Breast epithelium (tissue), 3 donors: ENCODE data around the gene RTN4.

Source experiments
- CTCF ChIP-seq, 3 donors: fragments of 450-650 bp; IDR thresholded peaks; one replicate each; pipeline ENCODE4 v1.5.1; 2016 to 2017; ENCODE audit warnings: antibody characterized with exemption in 3 of 3, mild to moderate bottlenecking in 3 of 3, moderate library complexity in 3 of 3
- POLR2A ChIP-seq: fragments of 450-650 bp; IDR thresholded peaks from one replicate; pipeline ENCODE4 v1.6.1; 2016; ENCODE audit warnings: antibody characterized with exemption, mild to moderate bottlenecking, moderate library complexity

DNA sequence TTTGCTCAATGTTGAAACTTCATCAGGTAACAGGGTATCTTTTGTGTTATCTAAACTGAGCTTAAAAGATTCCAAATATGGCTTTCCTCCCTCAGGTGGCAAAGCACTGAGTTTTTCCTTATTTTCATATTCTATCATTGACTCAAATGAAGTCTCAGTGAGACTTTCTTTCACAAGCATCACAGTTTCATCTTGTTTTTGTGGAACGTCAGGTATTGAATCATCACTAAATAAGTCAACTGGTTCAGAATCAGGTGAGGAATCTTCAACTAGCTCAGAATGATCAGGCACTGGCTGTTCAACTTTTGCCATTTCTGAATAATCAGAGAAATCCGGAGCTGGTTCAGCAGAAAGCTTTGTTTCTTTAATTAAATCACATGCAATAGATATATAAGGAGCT, 24.6 kb downstream of the RTN4 start:
- no peak for TF ChIP-seq CTCF (IDR thresholded peaks at IDR 0.05)
- no peak for TF ChIP-seq POLR2A
